ENCODE data around the gene LTBP3.
A peak's percentile ranks its signal among the peaks of the same experiment; 100 is the strongest.

Gene LTBP3

GRCh38 chr11:65558002-65558929, at the start of gene LTBP3:
TSS of gene LTBP3 (minus strand) at chr11:65558359. CDS start at chr11:65557959, 400 bp downstream.
- DNase-seq, result peak; percentile 48

- DNase-seq, result no peak
Measured at GRCh38 chr11:65606876-65607613, 48.9 kb upstream of the LTBP3 start.

- no peak for DNase-seq
Measured at GRCh38 chr11:65604258-65604657, 46.1 kb upstream of the LTBP3 start.

- DNase-seq, result no peak
Measured at GRCh38 chr11:65599955-65600246, 41.7 kb upstream of the LTBP3 start.

GRCh38 chr11:65599216-65599954, 41.2 kb upstream of the LTBP3 start:
- DNase-seq, result no peak

- DNase-seq, result no peak
Measured at GRCh38 chr11:65598258-65598699, 40.1 kb upstream of the LTBP3 start.

GRCh38 chr11:65596520-65596919, 38.4 kb upstream of the LTBP3 start:
- DNase-seq, result no peak

GRCh38 chr11:65595543-65596281, 37.6 kb upstream of the LTBP3 start, which contains the start of gene KCNK7:
TSS of gene KCNK7 (minus strand) at chr11:65595800. CDS start at chr11:65595772, 28 bp downstream.
- DNase-seq, result no peak

GRCh38 chr11:65595131-65595530, 37.0 kb upstream of the LTBP3 start:
- DNase-seq, result no peak

- peak; percentile 49 for DNase-seq
Measured at GRCh38 chr11:65593518-65594414, 35.6 kb upstream of the LTBP3 start.

- DNase-seq, result no peak
Measured at GRCh38 chr11:65592858-65593517, 34.8 kb upstream of the LTBP3 start.

GRCh38 chr11:65591939-65592857, 34.0 kb upstream of the LTBP3 start:
- no peak for DNase-seq

GRCh38 chr11:65590240-65590738, 32.1 kb upstream of the LTBP3 start:
- no peak for DNase-seq

GRCh38 chr11:65589444-65590239, 31.5 kb upstream of the LTBP3 start:
- peak; percentile 42 for DNase-seq

GRCh38 chr11:65588199-65589054, 30.3 kb upstream of the LTBP3 start:
- DNase-seq, result peak; percentile 92

GRCh38 chr11:65586676-65587075, 28.5 kb upstream of the LTBP3 start:
- DNase-seq, result no peak

- DNase-seq, result no peak
Measured at GRCh38 chr11:65586247-65586630, 28.1 kb upstream of the LTBP3 start.
